ENCODE data around the gene LY6G6C. TPM values are rescaled to one million over a fixed set of nuclear protein-coding genes. Genes with fewer than 3 reads are reported as not detected.
A peak's percentile ranks its signal among the peaks of the same experiment; 100 is the strongest.

Gene LY6G6C
- total and polyA plus RNA-seq, 10 of the 15 experiments (the other 5 are each of a cell fraction or from before 2014, with no cell fraction given), result not detected

DNA sequence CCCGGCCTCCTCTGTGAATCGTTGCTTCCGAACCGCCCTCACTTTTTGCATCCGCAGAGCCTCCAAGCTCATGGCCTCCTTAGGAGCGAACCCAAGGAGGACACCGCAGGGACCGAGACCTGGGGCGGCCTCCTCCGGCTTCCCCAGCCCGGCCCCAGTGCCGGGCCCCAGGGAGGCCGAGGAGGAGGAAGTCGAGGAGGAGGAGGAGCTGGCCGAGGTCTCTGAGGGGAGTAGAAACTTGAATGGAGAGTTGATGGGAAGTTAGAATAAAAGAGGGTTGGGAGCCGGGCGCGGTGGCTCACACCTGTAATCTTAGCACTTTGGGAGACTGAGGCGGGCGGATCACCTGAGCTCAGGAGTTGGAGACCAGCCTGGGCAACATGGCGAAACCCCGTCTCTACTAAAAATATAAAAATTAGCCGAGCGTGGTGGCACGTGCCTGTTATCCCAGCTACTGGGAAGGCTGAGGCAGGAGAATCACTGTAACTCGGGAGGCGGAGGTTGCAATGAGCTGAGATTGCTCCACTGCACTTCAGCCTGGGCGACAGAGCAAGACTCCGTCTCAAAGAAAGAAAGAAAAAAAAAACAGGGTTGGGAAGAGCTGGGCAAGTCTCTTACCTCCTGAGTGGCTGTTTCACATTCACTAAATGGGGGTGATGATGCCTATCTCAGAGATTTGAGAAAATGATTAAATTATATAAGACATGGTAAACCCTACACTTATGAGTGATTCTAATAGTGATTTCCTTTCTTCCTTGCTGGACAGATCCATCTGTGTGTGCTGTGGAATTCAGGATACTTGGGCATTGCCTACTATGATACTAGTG lies 19.1 kb upstream of the LY6G6C start:
- Histone ChIP-seq H3K27ac (ENCODE audit: control insufficient read depth, insufficient read depth) (peak overlapping the region; percentile 96), H2AFZ (ENCODE audit: control insufficient read depth, low read depth, low read length) (peak overlapping the region; percentile 64), H3K4me1 (ENCODE audit: control insufficient read depth, insufficient read depth, low read length) (peaks cover 19% of the 10 kb centered on the region), H3K9ac (ENCODE audit: control insufficient read depth, insufficient read depth, low read length) (peak overlapping the region; percentile 99), H3K4me3 (peak overlapping the region; percentile 97), H3K36me3 (ENCODE audit: control insufficient read depth in 2 of 2, insufficient read depth in 2 of 2, low read length in 1 of 2) (peaks cover 0 to 1% of the 10 kb centered on the region in 2 experiments; a peak in 1 of 4 replicates), H3K27me3 (replicated peaks in 1 of 2; ENCODE audit: control insufficient read depth in 2 of 2, insufficient read depth in 2 of 2, low read length in 1 of 2) (no peaks in the 10 kb centered on the region), H4K20me1 (ENCODE audit: control insufficient read depth, insufficient read depth) (no peaks in the 10 kb centered on the region), H3K4me2 (ENCODE audit: control insufficient read depth, insufficient read depth) (peak overlapping the region; percentile 72), H3K79me2 (ENCODE audit: control insufficient read depth, insufficient read depth, low read length) (peaks cover 25% of the 10 kb centered on the region), H3K9me3 (replicated peaks; ENCODE audit: control insufficient read depth, insufficient read depth, low read length) (no peaks in the 10 kb centered on the region)
- ChIA-PET POLR2A (interaction anchor here (0.5 to 9.7 kb wide), 20 partner anchors 9 to 128 kb away, joined by 3 to 158 read pairs (median 4); partner anchors contain the start of genes APOM, BAG6, C6orf47 and DDAH2), RAD21 (ENCODE audit: unreplicated experiment) (interaction anchor here (0.6 to 6.0 kb wide), 11 partner anchors 11 to 189 kb away, joined by 3 to 37 read pairs (median 6); partner anchors contain the start of genes ABHD16A, DDAH2, HSPA1B and LSM2), CTCF (interaction anchor here (1.1 to 15.8 kb wide), 9 partner anchors 12 to 91 kb away, joined by 3 to 208 read pairs (median 7); partner anchors contain the start of genes DDAH2, LSM2 and LY6G5C), SMC1A (ENCODE audit: uncharacterized antibody, unreplicated experiment) (interaction anchor here (0.9 to 6.3 kb wide), 14 partner anchors 9 to 93 kb away, joined by 3 to 45 read pairs (median 3); partner anchors contain the start of genes DDAH2, HSPA1B and LSM2)
- TF ChIP-seq YY1 (IDR thresholded peaks at IDR 0.05; ENCODE audit: low read depth, low read length), result peak; percentile 18; the same call in 1 of the 2 replicates
- no peak for TF ChIP-seq MTA3 (IDR thresholded peaks at IDR 0.05; ENCODE audit: borderline replicate concordance, low read length)
- peak; percentile 17 to 80; a peak in 2 of 4 replicates for TF ChIP-seq BHLHE40 (IDR thresholded peaks at IDR 0.05; ENCODE audit: borderline replicate concordance in 1 of 2, low read depth in 2 of 2, low read length in 1 of 2)
- DNase-seq (ENCODE audit: low read depth, low spot score) (no peak), ATAC-seq (peak; percentile 0; the same call in 2 of the 3 replicates), FAIRE-seq (no peak)
- no TSS peak for BruUV-seq (replicated peaks)
- intact Hi-C loops (cut with micrococcal nuclease; ENCODE audit: unreplicated experiment) (no loop called here), in situ Hi-C loops (cut with MboI) (no loop called here)
- under 1% methylated on average over 29 of the region's 29 CpGs for whole genome bisulfite sequencing (ENCODE audit: insufficient coverage, insufficient replicate concordance, low lambda C conversion rate, missing lambda C conversion rate)

All from GM12878 (cell line).